PC-9 (cell line): ENCODE results near the gene ODC1.

ENCODE experiments used
- CTCF ChIP-seq: fragments of 200-600 bp; sonication (generic); conservative IDR thresholded peaks from 2 replicates; pipeline ENCODE4 v1.6.1; 2017; ENCODE audit warnings: mixed run types, antibody characterized with exemption, mild to moderate bottlenecking, moderate library complexity
- EZH2 ChIP-seq: fragments of 200-600 bp; sonication (generic); IDR thresholded peaks from 2 replicates; pipeline ENCODE4 v1.8.0; 2017; ENCODE audit warnings: antibody characterized with exemption, low read depth

GRCh38 chr2:10444463-10444862 lies 3.7 kb downstream of the ODC1 start:
- no peak for TF ChIP-seq CTCF
- no peak for TF ChIP-seq EZH2
